Measurements from ENCODE around the gene MCC. TPM values are rescaled to one million over a fixed set of nuclear protein-coding genes. Genes with fewer than 3 reads are reported as not detected.

MCC gene
- total RNA-seq, 1 donor from 2014 or later, result 47.9 TPM

DNA sequence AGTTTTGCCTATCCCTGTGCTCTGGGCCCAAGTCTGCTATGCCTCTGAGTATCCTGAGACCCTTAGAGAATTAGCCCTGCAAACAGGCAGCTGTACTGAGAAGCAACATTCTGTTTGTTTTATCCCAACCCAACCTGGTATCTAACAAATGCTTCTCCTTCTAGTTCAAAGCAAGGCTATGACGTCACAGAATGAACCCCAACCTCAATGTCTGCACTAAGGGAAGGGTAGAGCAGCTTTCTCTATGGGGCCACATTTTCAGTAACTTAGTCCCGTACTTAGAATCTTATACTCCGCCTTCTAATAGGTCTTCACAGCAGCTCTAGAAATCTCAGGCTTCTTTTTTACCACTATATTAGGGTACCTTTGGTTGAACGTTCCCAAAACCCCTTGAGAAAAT is 223.1 kb downstream of the MCC start:
- intact Hi-C loops (cut with DNase I), result no loop called here
- TF ChIP-seq POLR2AphosphoS5 (IDR thresholded peaks at IDR 0.05; ENCODE audit: insufficient read depth in 1 of 2, low read depth in 1 of 2), result no peak
- TF ChIP-seq, protein P1, sequence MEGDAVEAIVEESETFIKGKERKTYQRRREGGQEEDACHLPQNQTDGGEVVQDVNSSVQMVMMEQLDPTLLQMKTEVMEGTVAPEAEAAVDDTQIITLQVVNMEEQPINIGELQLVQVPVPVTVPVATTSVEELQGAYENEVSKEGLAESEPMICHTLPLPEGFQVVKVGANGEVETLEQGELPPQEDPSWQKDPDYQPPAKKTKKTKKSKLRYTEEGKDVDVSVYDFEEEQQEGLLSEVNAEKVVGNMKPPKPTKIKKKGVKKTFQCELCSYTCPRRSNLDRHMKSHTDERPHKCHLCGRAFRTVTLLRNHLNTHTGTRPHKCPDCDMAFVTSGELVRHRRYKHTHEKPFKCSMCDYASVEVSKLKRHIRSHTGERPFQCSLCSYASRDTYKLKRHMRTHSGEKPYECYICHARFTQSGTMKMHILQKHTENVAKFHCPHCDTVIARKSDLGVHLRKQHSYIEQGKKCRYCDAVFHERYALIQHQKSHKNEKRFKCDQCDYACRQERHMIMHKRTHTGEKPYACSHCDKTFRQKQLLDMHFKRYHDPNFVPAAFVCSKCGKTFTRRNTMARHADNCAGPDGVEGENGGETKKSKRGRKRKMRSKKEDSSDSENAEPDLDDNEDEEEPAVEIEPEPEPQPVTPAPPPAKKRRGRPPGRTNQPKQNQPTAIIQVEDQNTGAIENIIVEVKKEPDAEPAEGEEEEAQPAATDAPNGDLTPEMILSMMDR (IDR thresholded peaks at IDR 0.05), result no peak
- no peak for TF ChIP-seq POLR2A (IDR thresholded peaks at IDR 0.05)
- H3K9me3 ChIP-seq, result no peaks in the 10 kb centered on the region
- peaks cover 35% of the 10 kb centered on the region for H3K4me1 ChIP-seq
- no peaks in the 10 kb centered on the region for H3K36me3 ChIP-seq
- no peak overlapping the region for H3K27ac ChIP-seq
- no peak overlapping the region for H3K4me3 ChIP-seq
- no peak for DNase-seq (ENCODE audit: extremely low spot score in 2 of 2)
- H3K27me3 ChIP-seq, result no peaks in the 10 kb centered on the region

DNA sequence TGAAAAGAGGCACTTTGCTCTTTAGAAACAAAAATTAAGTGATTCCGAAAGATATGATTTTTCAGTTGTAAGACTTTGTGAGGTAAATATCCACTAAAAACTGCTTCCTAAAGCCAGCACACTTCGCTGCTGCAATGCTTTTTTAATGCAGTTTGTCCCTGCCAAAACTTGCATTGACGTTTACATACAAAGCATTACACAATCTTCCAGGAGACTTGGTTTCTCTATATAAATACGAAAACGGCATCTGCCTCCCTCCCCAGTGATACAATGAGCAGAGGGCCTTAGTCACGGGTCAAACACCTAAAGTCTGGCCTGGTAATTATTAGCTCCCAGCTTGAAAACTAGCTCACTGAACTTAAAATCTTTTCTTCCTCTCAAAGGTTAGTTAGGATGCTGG is 224.2 kb downstream of the MCC start:
- intact Hi-C loops (cut with DNase I), result no loop called here
- no peak for DNase-seq (ENCODE audit: extremely low spot score in 2 of 2)
- Histone ChIP-seq H3K4me3 (no peak overlapping the region), H3K27ac (no peak overlapping the region), H3K4me1 (peaks cover 34% of the 10 kb centered on the region), H3K36me3 (no peaks in the 10 kb centered on the region), H3K9me3 (no peaks in the 10 kb centered on the region), H3K27me3 (no peaks in the 10 kb centered on the region)
- TF ChIP-seq POLR2AphosphoS5 (IDR thresholded peaks at IDR 0.05; ENCODE audit: insufficient read depth in 1 of 2, low read depth in 1 of 2) (peak in 1 of 2 donors; percentile 57), POLR2A (IDR thresholded peaks at IDR 0.05) (no peak)
- TF ChIP-seq, protein P1 (IDR thresholded peaks at IDR 0.05), result no peak

DNA sequence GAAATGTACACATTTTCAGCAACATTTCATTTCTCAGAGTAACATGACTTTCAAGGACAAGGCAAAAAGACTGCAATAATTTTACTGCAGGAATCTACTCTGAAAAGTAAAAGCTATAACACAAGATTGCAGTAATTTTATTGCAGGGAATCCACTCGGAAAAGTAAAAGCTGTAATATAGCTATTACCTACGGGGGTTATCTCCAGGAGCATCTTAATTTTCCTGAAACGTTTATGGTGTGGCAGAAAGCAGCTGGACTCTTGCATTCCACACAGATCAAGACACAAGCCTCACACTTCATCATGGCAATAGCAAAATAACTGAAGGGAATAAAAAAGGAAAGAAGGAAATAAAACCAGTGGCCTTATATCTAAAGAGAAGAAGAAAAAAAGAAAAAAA is 224.7 kb downstream of the MCC start:
- peaks cover 34% of the 10 kb centered on the region for H3K4me1 ChIP-seq
- H3K27ac ChIP-seq, result no peak overlapping the region
- no peak for DNase-seq (ENCODE audit: extremely low spot score in 2 of 2)
- no peak overlapping the region for H3K4me3 ChIP-seq
- H3K36me3 ChIP-seq, result no peaks in the 10 kb centered on the region
- H3K27me3 ChIP-seq, result no peaks in the 10 kb centered on the region
- intact Hi-C loops (cut with DNase I), result no loop called here
- H3K9me3 ChIP-seq, result no peaks in the 10 kb centered on the region
- TF ChIP-seq, protein P1 (IDR thresholded peaks at IDR 0.05), result no peak
- TF ChIP-seq POLR2AphosphoS5 (IDR thresholded peaks at IDR 0.05; ENCODE audit: insufficient read depth in 1 of 2, low read depth in 1 of 2), result no peak
- no peak for TF ChIP-seq POLR2A (IDR thresholded peaks at IDR 0.05)

DNA sequence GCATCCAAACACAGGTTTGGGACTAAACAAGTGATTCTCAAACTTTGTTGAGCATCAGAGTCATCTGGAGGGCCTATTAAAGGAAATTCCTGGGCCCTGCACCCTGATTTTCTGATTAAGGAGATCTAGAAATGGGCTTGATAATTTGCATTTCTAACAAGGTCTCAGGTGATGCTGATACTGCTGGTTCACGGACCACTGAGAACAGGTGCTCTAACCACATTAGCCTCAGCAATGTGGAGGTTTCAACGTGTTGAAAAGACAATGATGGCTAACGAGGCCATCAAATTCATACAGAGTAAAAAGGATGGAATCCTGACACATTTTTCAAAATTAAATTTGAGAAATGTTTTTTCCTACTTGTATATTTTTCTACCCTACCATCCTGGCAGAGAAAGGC is 225.6 kb downstream of the MCC start:
- TF ChIP-seq, protein P1 (IDR thresholded peaks at IDR 0.05), result no peak
- TF ChIP-seq POLR2A (IDR thresholded peaks at IDR 0.05), result no peak

DNA sequence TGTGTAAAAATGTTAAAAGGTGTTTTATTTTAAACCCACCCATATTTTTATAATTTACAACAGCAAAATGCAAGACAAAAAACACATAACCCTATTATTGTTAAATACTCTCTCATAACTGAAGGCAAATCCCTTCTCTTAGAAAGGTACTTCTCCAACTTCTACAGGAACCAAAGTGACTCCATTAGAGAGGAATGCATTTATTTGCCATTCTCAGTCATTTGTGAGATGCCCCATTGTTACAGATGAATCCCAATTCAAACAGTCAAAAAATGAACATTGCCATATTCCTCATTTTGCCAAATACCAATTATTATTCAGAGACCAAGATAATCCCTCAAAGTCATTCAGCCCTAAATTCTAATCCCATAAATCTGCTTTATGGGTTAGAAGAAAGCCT is 229.2 kb downstream of the MCC start:
- H3K27ac ChIP-seq, result no peak overlapping the region
- no peak for TF ChIP-seq POLR2A (IDR thresholded peaks at IDR 0.05)
- TF ChIP-seq, protein P1 (IDR thresholded peaks at IDR 0.05), result no peak
- TF ChIP-seq POLR2AphosphoS5 (IDR thresholded peaks at IDR 0.05; ENCODE audit: insufficient read depth in 1 of 2, low read depth in 1 of 2), result no peak
- no peak for DNase-seq (ENCODE audit: extremely low spot score in 2 of 2)
- H3K4me3 ChIP-seq, result no peak overlapping the region
- no peaks in the 10 kb centered on the region for H3K27me3 ChIP-seq
- no peaks in the 10 kb centered on the region for H3K36me3 ChIP-seq
- H3K9me3 ChIP-seq, result no peaks in the 10 kb centered on the region
- intact Hi-C loops (cut with DNase I), result loop anchor here (5.0 kb wide), 1 partner anchor 453 kb away; no protein-coding TSS in a partner anchor
- peaks cover 31% of the 10 kb centered on the region for H3K4me1 ChIP-seq

More for the DNA sequence above, 225.6 kb downstream of the MCC start:
- Histone ChIP-seq H3K27me3 (no peaks in the 10 kb centered on the region), H3K9me3 (no peaks in the 10 kb centered on the region), H3K4me1 (peaks cover 28% of the 10 kb centered on the region), H3K27ac (no peak overlapping the region), H3K4me3 (no peak overlapping the region), H3K36me3 (no peaks in the 10 kb centered on the region)
- intact Hi-C loops (cut with DNase I), result no loop called here
- DNase-seq (ENCODE audit: extremely low spot score in 2 of 2), result no peak
